Caco-2 (cell line): Measurements from ENCODE around the gene TK2. TPM values are rescaled to one million over a fixed set of nuclear protein-coding genes. Genes with fewer than 3 reads are reported as not detected.
A peak's percentile ranks its signal among the peaks of the same experiment; 100 is the strongest.

ENCODE experiments used
- BruUV-seq: library from RNA; stranded (reverse); fragments of 400-500 nt; replicated peaks from 2 replicates; lab custom pipeline; 2021; lab: Mats Ljungman, UMichigan
- CTCF ChIA-PET: fragments of 300-600 bp; sonication (Branson Sonifier 250); formaldehyde crosslinking; loops from one replicate; lab custom pipeline; 2022; ENCODE audit warnings: antibody characterized with exemption; lab: Charles Lee
- POLR2A ChIA-PET: fragments of 300-600 bp; sonication (Branson Sonifier 250); formaldehyde crosslinking; loops from one replicate; lab custom pipeline; 2022; ENCODE audit warnings: antibody characterized with exemption; lab: Charles Lee
- DNase-seq, 2 experiments: peaks; one replicate each; pipeline versions ENCODE4 v3.0.0 to v3.0.0-alpha.2; 2020 to 2022
- H3K27me3 ChIP-seq: replicated peaks from 2 replicates; pipeline ENCODE4 v1.6.0; 2011; ENCODE audit warnings: low read length; ENCODE audit not compliant: control insufficient read depth, insufficient read depth
- H3K36me3 ChIP-seq: 2 replicates; pipeline ENCODE4 v1.5.1; 2011; ENCODE audit warnings: low read length; ENCODE audit not compliant: control insufficient read depth, insufficient read depth
- H3K4me1 ChIP-seq: fragments of 250-450 bp; sonication (Bioruptor Pico); 2 replicates; pipeline ENCODE4 v1.5.1; 2020; ENCODE audit warnings: mild to moderate bottlenecking
- H3K4me3 ChIP-seq: 2 replicates; pipeline ENCODE4 v1.5.1; 2011; ENCODE audit warnings: low read depth, mild to moderate bottlenecking, control low read depth, low read length
- H3K9me3 ChIP-seq: fragments of 250-450 bp; sonication (Bioruptor Pico); 2 replicates; pipeline ENCODE4 v1.5.1; 2020; ENCODE audit warnings: mild to moderate bottlenecking, moderate library complexity
- H3K27ac Mint-ChIP-seq: one replicate; pipeline ENCODE4 v1.8.0; 2022; ENCODE audit warnings: mixed read lengths; ENCODE audit not compliant: unreplicated experiment
- H3K27me3 Mint-ChIP-seq: one replicate; pipeline ENCODE4 v1.8.0; 2022; ENCODE audit warnings: mixed read lengths; ENCODE audit not compliant: insufficient read depth, unreplicated experiment
- H3K36me3 Mint-ChIP-seq: one replicate; pipeline ENCODE4 v1.8.0; 2022; ENCODE audit warnings: mild to moderate bottlenecking, mixed read lengths; ENCODE audit not compliant: insufficient read depth, unreplicated experiment
- H3K4me1 Mint-ChIP-seq: one replicate; pipeline ENCODE4 v1.8.0; 2022; ENCODE audit warnings: low read depth, mixed read lengths; ENCODE audit not compliant: unreplicated experiment
- H3K4me3 Mint-ChIP-seq: one replicate; pipeline ENCODE4 v1.8.0; 2022; ENCODE audit warnings: mild to moderate bottlenecking, moderate library complexity, mixed read lengths; ENCODE audit not compliant: unreplicated experiment
- H3K9me3 Mint-ChIP-seq: one replicate; pipeline ENCODE4 v1.8.0; 2022; ENCODE audit warnings: mixed read lengths; ENCODE audit not compliant: unreplicated experiment
- intact Hi-C: fragments of 100-400 bp; cut with micrococcal nuclease; formaldehyde crosslinking; loops from one replicate; pipeline ENCODE4 v1.10.0; 2022; ENCODE audit not compliant: unreplicated experiment
- total RNA-seq: library from RNA; stranded (reverse); gene quantifications from 2 replicates; pipeline ENCODE4 v1.2.3, GENCODE V29; 2022
- TF ChIP-seq, protein P1 (sequence below), 2 experiments: fragments of 200-600 bp in 1 of 2; IDR thresholded peaks; 1 replicate in 1 of 2; 2 replicates in 1 of 2; pipeline versions ENCODE4 v1.5.1 to v1.8.0; 2011 to 2022; ENCODE audit warnings: antibody characterized with exemption in 1 of 2, control low read depth in 1 of 2, inconsistent platforms in 1 of 2, low read depth in 1 of 2, low read length in 1 of 2, mild to moderate bottlenecking in 1 of 2, moderate library complexity in 1 of 2; ENCODE audit not compliant: insufficient read depth in 1 of 2, severe bottlenecking in 1 of 2, unreplicated experiment in 1 of 2

The TK2 gene
- total RNA-seq, 1 experiment from 2014 or later: 18.2 TPM

DNA sequence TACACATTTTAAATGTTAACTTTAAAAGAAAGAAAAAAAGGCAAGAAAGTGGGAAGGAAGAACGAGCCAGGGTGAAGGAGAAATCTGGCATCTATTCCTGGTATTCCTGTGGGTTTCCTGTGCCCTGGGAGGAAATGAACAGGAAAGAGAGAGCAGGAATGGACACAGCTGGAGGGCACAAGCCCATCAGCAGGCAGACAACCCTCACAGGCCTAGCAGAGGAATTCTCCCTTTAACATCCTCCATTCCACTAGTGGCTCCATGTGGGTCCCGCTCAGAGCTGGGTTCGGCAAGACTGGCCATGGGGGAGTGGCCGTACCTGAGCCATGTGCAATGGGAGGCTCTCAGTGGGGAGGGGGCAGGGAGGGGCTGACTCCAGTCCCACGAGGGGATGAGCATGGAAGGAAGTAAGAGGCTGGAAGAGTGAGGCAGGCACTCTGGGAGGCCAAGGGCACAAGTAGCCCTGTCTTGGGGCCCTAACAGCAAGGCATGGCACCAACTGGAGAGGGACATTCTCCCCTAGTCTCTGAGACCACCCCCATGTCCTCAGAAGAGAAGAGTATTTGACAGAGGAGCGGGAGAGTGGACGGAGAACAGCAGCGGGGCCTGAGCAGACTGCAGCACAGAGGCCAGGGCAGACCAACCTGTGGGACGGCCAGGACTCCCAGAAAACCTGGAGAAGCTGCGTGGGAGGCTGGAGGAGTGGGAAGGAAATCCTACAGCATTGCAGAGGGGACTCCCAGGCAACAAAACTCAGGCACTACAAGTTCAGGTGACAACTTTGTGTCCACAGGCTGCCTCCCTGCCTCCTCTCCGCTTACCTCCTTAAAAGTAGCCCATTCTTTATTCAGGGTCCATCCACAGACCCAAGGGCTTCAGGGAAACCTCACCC, 30.2 kb downstream of the TK2 start:
- no peak overlapping the region for H3K27ac Mint-ChIP-seq
- no peak overlapping the region for H3K4me3 Mint-ChIP-seq
- POLR2A ChIA-PET: no interaction called here
- no peak overlapping the region for H3K4me3 ChIP-seq
- H3K4me1 Mint-ChIP-seq: peaks cover 27% of the 10 kb centered on the region
- no peaks in the 10 kb centered on the region for H3K27me3 Mint-ChIP-seq
- H3K9me3 ChIP-seq: no peaks in the 10 kb centered on the region
- TF ChIP-seq, protein P1, sequence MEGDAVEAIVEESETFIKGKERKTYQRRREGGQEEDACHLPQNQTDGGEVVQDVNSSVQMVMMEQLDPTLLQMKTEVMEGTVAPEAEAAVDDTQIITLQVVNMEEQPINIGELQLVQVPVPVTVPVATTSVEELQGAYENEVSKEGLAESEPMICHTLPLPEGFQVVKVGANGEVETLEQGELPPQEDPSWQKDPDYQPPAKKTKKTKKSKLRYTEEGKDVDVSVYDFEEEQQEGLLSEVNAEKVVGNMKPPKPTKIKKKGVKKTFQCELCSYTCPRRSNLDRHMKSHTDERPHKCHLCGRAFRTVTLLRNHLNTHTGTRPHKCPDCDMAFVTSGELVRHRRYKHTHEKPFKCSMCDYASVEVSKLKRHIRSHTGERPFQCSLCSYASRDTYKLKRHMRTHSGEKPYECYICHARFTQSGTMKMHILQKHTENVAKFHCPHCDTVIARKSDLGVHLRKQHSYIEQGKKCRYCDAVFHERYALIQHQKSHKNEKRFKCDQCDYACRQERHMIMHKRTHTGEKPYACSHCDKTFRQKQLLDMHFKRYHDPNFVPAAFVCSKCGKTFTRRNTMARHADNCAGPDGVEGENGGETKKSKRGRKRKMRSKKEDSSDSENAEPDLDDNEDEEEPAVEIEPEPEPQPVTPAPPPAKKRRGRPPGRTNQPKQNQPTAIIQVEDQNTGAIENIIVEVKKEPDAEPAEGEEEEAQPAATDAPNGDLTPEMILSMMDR (IDR thresholded peaks at IDR 0.05; ENCODE audit: insufficient read depth in 1 of 2, low read depth in 1 of 2, low read length in 1 of 2, severe bottlenecking in 1 of 2, unreplicated experiment in 1 of 2): no peak
- no TSS peak for BruUV-seq
- CTCF ChIA-PET: interaction anchor here (1.5 kb wide), 1 partner anchor 353 kb away, joined by 3 read pairs; no protein-coding TSS in a partner anchor
- H3K27me3 ChIP-seq: no peaks in the 10 kb centered on the region
- H3K36me3 Mint-ChIP-seq: peaks cover 9% of the 10 kb centered on the region
- intact Hi-C loops: no loop called here
- H3K9me3 Mint-ChIP-seq: no peaks in the 10 kb centered on the region
- peaks cover 19% of the 10 kb centered on the region for H3K4me1 ChIP-seq
- no peak for DNase-seq
- no peaks in the 10 kb centered on the region; the same call in 1 of the 2 replicates for H3K36me3 ChIP-seq

DNA sequence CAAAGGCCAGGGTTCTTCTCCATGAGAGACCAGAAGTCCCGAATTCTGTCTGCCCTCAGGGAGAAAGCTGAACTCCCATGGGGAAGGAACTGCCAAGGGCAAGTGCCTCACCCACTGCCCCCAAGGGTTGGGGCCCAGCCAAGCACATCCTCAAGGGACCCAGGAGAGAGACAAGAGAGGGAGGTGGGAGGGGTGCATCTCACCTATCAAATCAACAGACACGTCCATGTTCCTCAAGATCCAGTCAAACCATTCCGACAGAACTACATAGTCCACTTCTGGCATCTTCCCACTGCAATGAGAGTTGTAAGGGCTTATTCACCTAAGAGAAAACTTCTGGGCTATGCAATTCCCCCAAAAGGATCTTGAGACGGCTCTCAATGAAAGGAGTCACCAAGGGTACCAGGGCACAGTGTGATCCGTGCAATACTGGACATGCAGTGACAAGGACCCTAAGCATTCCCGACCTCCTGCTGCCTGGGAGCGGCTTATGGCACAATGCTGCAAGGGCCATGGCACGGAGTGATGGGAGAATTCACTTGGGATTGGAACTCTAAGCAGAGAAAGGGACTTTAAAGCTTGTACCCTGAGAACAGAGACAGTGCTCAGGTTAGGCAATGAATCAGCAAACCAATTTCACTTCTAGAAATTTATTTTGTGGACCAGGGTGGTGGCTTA, 32.2 kb downstream of the TK2 start:
- no peaks in the 10 kb centered on the region; the same call in 1 of the 2 replicates for H3K36me3 ChIP-seq
- H3K4me3 Mint-ChIP-seq: peak overlapping the region; percentile 72
- BruUV-seq: no TSS peak
- H3K27me3 ChIP-seq: no peaks in the 10 kb centered on the region
- no peak for DNase-seq
- no peak overlapping the region for H3K4me3 ChIP-seq
- TF ChIP-seq, protein P1 (IDR thresholded peaks at IDR 0.05; ENCODE audit: insufficient read depth in 1 of 2, low read depth in 1 of 2, low read length in 1 of 2, severe bottlenecking in 1 of 2, unreplicated experiment in 1 of 2): no peak
- peak overlapping the region; percentile 98 for H3K27ac Mint-ChIP-seq
- peaks cover 30% of the 10 kb centered on the region for H3K4me1 ChIP-seq
- ChIA-PET POLR2A (no interaction called here), CTCF (no interaction called here)
- intact Hi-C loops: no loop called here
- no peaks in the 10 kb centered on the region for H3K27me3 Mint-ChIP-seq
- peaks cover 38% of the 10 kb centered on the region for H3K4me1 Mint-ChIP-seq
- no peaks in the 10 kb centered on the region for H3K9me3 Mint-ChIP-seq
- peaks cover 9% of the 10 kb centered on the region for H3K36me3 Mint-ChIP-seq
- H3K9me3 ChIP-seq: no peaks in the 10 kb centered on the region

DNA sequence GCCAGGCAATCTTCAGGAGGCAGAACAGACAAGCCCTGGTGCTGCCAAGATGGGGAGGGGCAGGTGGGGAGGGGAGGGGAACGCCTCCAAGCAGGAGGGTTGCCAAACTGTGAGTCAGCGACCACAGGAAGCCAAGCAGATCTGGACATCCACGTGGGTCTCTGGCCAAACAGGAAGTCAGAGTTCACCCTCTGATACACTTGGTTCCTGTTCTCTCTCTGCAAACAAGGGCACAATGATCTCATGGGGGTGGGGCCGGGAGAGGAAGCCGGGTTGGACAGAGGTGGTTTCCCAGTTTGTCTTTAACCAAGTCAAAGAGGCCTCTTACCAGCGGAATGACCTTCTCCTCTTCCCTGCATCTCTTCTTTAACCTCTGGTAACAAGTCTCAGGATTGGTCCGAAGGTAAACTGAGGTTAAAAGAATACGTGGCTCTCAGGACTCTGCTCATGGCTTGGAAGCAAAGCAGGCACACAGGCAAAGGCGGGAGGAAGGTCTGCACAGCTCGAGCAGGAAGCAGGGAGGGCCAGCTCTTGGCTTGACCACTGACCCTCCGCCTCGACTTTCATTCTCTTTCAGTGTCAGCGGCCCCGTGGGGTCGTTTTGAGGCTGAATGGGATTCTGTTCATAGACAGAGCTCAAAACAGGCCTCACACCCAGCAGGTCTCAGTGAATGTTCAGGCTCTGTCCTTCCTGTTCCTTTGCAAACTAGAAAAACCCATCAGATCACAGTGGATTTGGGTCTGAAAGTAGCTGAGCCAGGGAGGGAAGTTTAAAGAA, 32.9 kb downstream of the TK2 start:
- intact Hi-C loops: loop anchor here (1.0 kb wide), 1 partner anchor 35 kb away; the partner anchor contains the start of gene CKLF
- peak overlapping the region; percentile 72 for H3K4me3 Mint-ChIP-seq

More for the DNA sequence above, 32.9 kb downstream of the TK2 start:
- Histone ChIP-seq H3K36me3 (no peaks in the 10 kb centered on the region; the same call in 1 of the 2 replicates), H3K9me3 (no peaks in the 10 kb centered on the region), H3K4me1 (peaks cover 37% of the 10 kb centered on the region), H3K4me3 (no peak overlapping the region), H3K27me3 (no peaks in the 10 kb centered on the region)
- ChIA-PET POLR2A (no interaction called here), CTCF (no interaction called here)
- no peaks in the 10 kb centered on the region for H3K9me3 Mint-ChIP-seq
- TSS peak; percentile 96 for BruUV-seq
- TF ChIP-seq, protein P1 (IDR thresholded peaks at IDR 0.05; ENCODE audit: insufficient read depth in 1 of 2, low read depth in 1 of 2, low read length in 1 of 2, severe bottlenecking in 1 of 2, unreplicated experiment in 1 of 2): no peak
- peaks cover 9% of the 10 kb centered on the region for H3K36me3 Mint-ChIP-seq
- peak; percentile 92 to 96 for DNase-seq
- peak overlapping the region; percentile 98 for H3K27ac Mint-ChIP-seq
- H3K27me3 Mint-ChIP-seq: no peaks in the 10 kb centered on the region
- peaks cover 42% of the 10 kb centered on the region for H3K4me1 Mint-ChIP-seq
